Caco-2 (cell line): ENCODE results near the gene UMPS. TPM values are rescaled to one million over a fixed set of nuclear protein-coding genes. Genes with fewer than 3 reads are reported as not detected.

Experiments
- BruUV-seq: library from RNA; stranded (reverse); fragments of 400-500 nt; replicated peaks from 2 replicates; lab custom pipeline; 2021; lab: Mats Ljungman, UMichigan
- CTCF ChIA-PET: fragments of 300-600 bp; sonication (Branson Sonifier 250); formaldehyde crosslinking; loops from one replicate; lab custom pipeline; 2022; ENCODE audit warnings: antibody characterized with exemption; lab: Charles Lee
- POLR2A ChIA-PET: fragments of 300-600 bp; sonication (Branson Sonifier 250); formaldehyde crosslinking; loops from one replicate; lab custom pipeline; 2022; ENCODE audit warnings: antibody characterized with exemption; lab: Charles Lee
- DNase-seq, 2 experiments: peaks; one replicate each; pipeline versions ENCODE4 v3.0.0 to v3.0.0-alpha.2; 2020 to 2022
- H3K27me3 ChIP-seq: replicated peaks from 2 replicates; pipeline ENCODE4 v1.6.0; 2011; ENCODE audit warnings: low read length; ENCODE audit not compliant: control insufficient read depth, insufficient read depth
- H3K36me3 ChIP-seq: 2 replicates; pipeline ENCODE4 v1.5.1; 2011; ENCODE audit warnings: low read length; ENCODE audit not compliant: control insufficient read depth, insufficient read depth
- H3K4me1 ChIP-seq: fragments of 250-450 bp; sonication (Bioruptor Pico); 2 replicates; pipeline ENCODE4 v1.5.1; 2020; ENCODE audit warnings: mild to moderate bottlenecking
- H3K4me3 ChIP-seq: 2 replicates; pipeline ENCODE4 v1.5.1; 2011; ENCODE audit warnings: low read depth, mild to moderate bottlenecking, control low read depth, low read length
- H3K9me3 ChIP-seq: fragments of 250-450 bp; sonication (Bioruptor Pico); 2 replicates; pipeline ENCODE4 v1.5.1; 2020; ENCODE audit warnings: mild to moderate bottlenecking, moderate library complexity
- H3K27ac Mint-ChIP-seq: one replicate; pipeline ENCODE4 v1.8.0; 2022; ENCODE audit warnings: mixed read lengths; ENCODE audit not compliant: unreplicated experiment
- H3K27me3 Mint-ChIP-seq: one replicate; pipeline ENCODE4 v1.8.0; 2022; ENCODE audit warnings: mixed read lengths; ENCODE audit not compliant: insufficient read depth, unreplicated experiment
- H3K36me3 Mint-ChIP-seq: one replicate; pipeline ENCODE4 v1.8.0; 2022; ENCODE audit warnings: mild to moderate bottlenecking, mixed read lengths; ENCODE audit not compliant: insufficient read depth, unreplicated experiment
- H3K4me1 Mint-ChIP-seq: one replicate; pipeline ENCODE4 v1.8.0; 2022; ENCODE audit warnings: low read depth, mixed read lengths; ENCODE audit not compliant: unreplicated experiment
- H3K4me3 Mint-ChIP-seq: one replicate; pipeline ENCODE4 v1.8.0; 2022; ENCODE audit warnings: mild to moderate bottlenecking, moderate library complexity, mixed read lengths; ENCODE audit not compliant: unreplicated experiment
- H3K9me3 Mint-ChIP-seq: one replicate; pipeline ENCODE4 v1.8.0; 2022; ENCODE audit warnings: mixed read lengths; ENCODE audit not compliant: unreplicated experiment
- intact Hi-C: fragments of 100-400 bp; cut with micrococcal nuclease; formaldehyde crosslinking; loops from one replicate; pipeline ENCODE4 v1.10.0; 2022; ENCODE audit not compliant: unreplicated experiment
- total RNA-seq: library from RNA; stranded (reverse); gene quantifications from 2 replicates; pipeline ENCODE4 v1.2.3, GENCODE V29; 2022
- TF ChIP-seq, protein P1 (sequence below), 2 experiments: fragments of 200-600 bp in 1 of 2; IDR thresholded peaks; 1 replicate in 1 of 2; 2 replicates in 1 of 2; pipeline versions ENCODE4 v1.5.1 to v1.8.0; 2011 to 2022; ENCODE audit warnings: antibody characterized with exemption in 1 of 2, control low read depth in 1 of 2, inconsistent platforms in 1 of 2, low read depth in 1 of 2, low read length in 1 of 2, mild to moderate bottlenecking in 1 of 2, moderate library complexity in 1 of 2; ENCODE audit not compliant: insufficient read depth in 1 of 2, severe bottlenecking in 1 of 2, unreplicated experiment in 1 of 2

UMPS gene
- total RNA-seq, 1 experiment from 2014 or later = 62.9 TPM

DNA sequence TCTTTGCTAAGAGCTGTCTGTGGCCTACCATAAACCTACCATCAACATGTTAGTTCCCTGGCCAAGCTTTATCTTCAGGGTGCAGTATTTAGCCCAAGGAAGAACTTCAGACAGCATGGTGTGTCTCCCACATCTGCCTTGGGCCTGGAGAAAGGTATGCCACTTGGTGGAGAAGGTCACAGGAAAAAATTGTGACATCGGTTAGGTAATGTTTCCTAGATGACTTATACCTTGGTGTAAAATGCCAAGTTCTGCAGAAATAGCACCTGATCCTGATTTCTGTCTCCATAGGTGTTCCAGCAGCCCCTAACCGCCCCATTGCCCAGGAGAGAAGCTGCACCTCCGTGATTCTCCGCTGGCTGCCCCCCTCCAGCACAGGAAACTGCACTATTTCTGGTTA is 33.0 kb upstream of the UMPS start:
- Mint-ChIP-seq H3K27ac (no peak overlapping the region), H3K4me3 (no peak overlapping the region), H3K27me3 (no peaks in the 10 kb centered on the region), H3K4me1 (peaks cover 19% of the 10 kb centered on the region), H3K36me3 (no peaks in the 10 kb centered on the region), H3K9me3 (no peaks in the 10 kb centered on the region)
- intact Hi-C loops = no loop called here
- Histone ChIP-seq H3K27me3 (no peaks in the 10 kb centered on the region), H3K4me3 (no peak overlapping the region), H3K4me1 (peaks cover 31% of the 10 kb centered on the region), H3K36me3 (no peaks in the 10 kb centered on the region; the same call in 1 of the 2 replicates), H3K9me3 (no peaks in the 10 kb centered on the region)
- no TSS peak for BruUV-seq
- POLR2A ChIA-PET = no interaction called here
- DNase-seq = no peak
- CTCF ChIA-PET = no interaction called here
- TF ChIP-seq, protein P1, sequence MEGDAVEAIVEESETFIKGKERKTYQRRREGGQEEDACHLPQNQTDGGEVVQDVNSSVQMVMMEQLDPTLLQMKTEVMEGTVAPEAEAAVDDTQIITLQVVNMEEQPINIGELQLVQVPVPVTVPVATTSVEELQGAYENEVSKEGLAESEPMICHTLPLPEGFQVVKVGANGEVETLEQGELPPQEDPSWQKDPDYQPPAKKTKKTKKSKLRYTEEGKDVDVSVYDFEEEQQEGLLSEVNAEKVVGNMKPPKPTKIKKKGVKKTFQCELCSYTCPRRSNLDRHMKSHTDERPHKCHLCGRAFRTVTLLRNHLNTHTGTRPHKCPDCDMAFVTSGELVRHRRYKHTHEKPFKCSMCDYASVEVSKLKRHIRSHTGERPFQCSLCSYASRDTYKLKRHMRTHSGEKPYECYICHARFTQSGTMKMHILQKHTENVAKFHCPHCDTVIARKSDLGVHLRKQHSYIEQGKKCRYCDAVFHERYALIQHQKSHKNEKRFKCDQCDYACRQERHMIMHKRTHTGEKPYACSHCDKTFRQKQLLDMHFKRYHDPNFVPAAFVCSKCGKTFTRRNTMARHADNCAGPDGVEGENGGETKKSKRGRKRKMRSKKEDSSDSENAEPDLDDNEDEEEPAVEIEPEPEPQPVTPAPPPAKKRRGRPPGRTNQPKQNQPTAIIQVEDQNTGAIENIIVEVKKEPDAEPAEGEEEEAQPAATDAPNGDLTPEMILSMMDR (IDR thresholded peaks at IDR 0.05; ENCODE audit: insufficient read depth in 1 of 2, low read depth in 1 of 2, low read length in 1 of 2, severe bottlenecking in 1 of 2, unreplicated experiment in 1 of 2) = no peak

DNA sequence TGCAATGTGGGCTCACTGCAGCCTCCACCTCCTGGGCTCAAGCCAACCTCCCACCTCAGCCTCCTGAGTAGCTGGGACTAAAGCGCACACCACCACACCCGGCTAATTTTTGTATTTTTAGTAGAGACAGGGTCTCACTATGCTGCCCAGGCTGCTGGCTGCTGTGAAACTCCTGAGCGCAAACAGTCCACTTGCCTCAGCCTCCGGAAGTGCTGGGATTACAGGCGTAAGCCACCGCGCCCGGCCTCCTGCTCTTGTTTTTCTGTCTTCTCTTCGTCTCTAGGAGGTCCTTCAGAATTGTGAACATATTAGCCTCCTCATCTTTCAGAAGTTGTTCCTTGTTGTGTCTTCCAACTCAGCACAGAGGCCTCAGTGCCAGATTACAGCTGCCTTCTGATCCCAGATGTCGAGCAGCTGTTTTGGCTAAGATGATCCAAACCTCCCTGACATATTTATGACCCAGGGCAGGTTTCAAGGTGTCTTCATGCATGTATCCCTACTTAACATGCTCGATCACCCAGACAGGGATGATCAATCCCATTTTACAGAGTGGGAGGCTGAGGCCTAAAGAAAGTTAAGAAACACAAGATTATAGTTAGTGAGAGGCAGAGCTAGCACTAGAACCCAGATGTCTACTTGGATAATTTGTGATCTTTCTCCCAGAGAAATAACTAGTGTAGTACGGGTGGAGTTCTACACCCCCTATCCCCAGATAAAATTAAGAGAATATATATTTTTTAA is 32.1 kb upstream of the UMPS start:
- H3K36me3 ChIP-seq = no peaks in the 10 kb centered on the region; the same call in 1 of the 2 replicates
- H3K27me3 Mint-ChIP-seq = no peaks in the 10 kb centered on the region
- TF ChIP-seq, protein P1 (IDR thresholded peaks at IDR 0.05; ENCODE audit: insufficient read depth in 1 of 2, low read depth in 1 of 2, low read length in 1 of 2, severe bottlenecking in 1 of 2, unreplicated experiment in 1 of 2) = no peak
- H3K4me1 ChIP-seq = peaks cover 31% of the 10 kb centered on the region
- no peaks in the 10 kb centered on the region for H3K36me3 Mint-ChIP-seq
- H3K9me3 ChIP-seq = no peaks in the 10 kb centered on the region
- H3K9me3 Mint-ChIP-seq = no peaks in the 10 kb centered on the region
- DNase-seq = no peak
- no peak overlapping the region for H3K4me3 ChIP-seq
- H3K27me3 ChIP-seq = no peaks in the 10 kb centered on the region
- no peak overlapping the region for H3K4me3 Mint-ChIP-seq
- ChIA-PET POLR2A (interaction anchor here (0.5 to 0.9 kb wide), 3 partner anchors 21 to 58 kb away, joined by 3 to 7 read pairs (median 3); partner anchors contain the start of gene UMPS), CTCF (interaction anchor here (0.9 to 1.5 kb wide), 3 partner anchors 8 to 63 kb away, joined by 4 read pairs; no protein-coding TSS in a partner anchor)
- peak overlapping the region; percentile 29 for H3K27ac Mint-ChIP-seq
- intact Hi-C loops = no loop called here
- H3K4me1 Mint-ChIP-seq = peaks cover 19% of the 10 kb centered on the region
- BruUV-seq = no TSS peak

DNA sequence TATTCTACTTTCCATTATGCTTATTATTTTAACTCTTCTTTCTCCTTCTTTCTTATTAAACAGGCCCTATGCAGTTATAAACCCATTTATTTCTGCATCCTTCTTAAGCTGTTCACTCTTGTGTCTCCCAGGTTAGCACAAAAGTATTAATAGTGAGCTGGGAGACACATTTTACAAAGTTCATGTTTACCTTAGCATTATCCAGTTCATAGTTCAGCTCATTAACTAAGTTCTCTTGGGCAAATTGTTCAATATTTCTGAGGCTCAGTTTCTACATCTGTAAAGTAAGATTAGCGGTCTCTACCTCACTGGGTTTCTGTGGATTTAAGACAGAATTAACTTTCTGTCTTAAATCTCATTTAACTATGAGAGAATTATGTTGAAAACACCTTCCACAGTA is 31.2 kb upstream of the UMPS start:
- ChIA-PET POLR2A (interaction anchor here (0.5 to 0.9 kb wide), 2 partner anchors 31 to 59 kb away, joined by 3 to 7 read pairs; partner anchors contain the start of gene UMPS), CTCF (interaction anchor here (0.9 to 1.5 kb wide), 3 partner anchors 8 to 62 kb away, joined by 4 read pairs; no protein-coding TSS in a partner anchor)
- H3K4me1 Mint-ChIP-seq = peaks cover 19% of the 10 kb centered on the region
- no TSS peak for BruUV-seq
- Histone ChIP-seq H3K36me3 (no peaks in the 10 kb centered on the region; the same call in 1 of the 2 replicates), H3K4me3 (no peak overlapping the region), H3K27me3 (no peaks in the 10 kb centered on the region), H3K9me3 (no peaks in the 10 kb centered on the region), H3K4me1 (peaks cover 31% of the 10 kb centered on the region)
- DNase-seq = no peak
- no peaks in the 10 kb centered on the region for H3K9me3 Mint-ChIP-seq
- peak overlapping the region; percentile 1 for H3K27ac Mint-ChIP-seq
- intact Hi-C loops = no loop called here
- peak overlapping the region; percentile 10 for H3K4me3 Mint-ChIP-seq
- H3K27me3 Mint-ChIP-seq = no peaks in the 10 kb centered on the region
- no peaks in the 10 kb centered on the region for H3K36me3 Mint-ChIP-seq
- TF ChIP-seq, protein P1 (IDR thresholded peaks at IDR 0.05; ENCODE audit: insufficient read depth in 1 of 2, low read depth in 1 of 2, low read length in 1 of 2, severe bottlenecking in 1 of 2, unreplicated experiment in 1 of 2) = no peak
